ENCODE data around the gene FABP6. TPM values are rescaled to one million over a fixed set of nuclear protein-coding genes. Genes with fewer than 3 reads are reported as not detected.

Gene FABP6
- total and polyA plus RNA-seq, 12 donors = 0.13 to 5.9 (median 1.4) TPM

- H3K36me3 ChIP-seq = peaks cover 0 to 54% (median 0%) of the 10 kb centered on the region in 9 donors
- no peak overlapping the region for H3K4me3 ChIP-seq
- peaks cover 0 to 5% (median 0%) of the 10 kb centered on the region in 9 donors for H3K4me1 ChIP-seq
- intact Hi-C loops (cut with DNase I) = no loop called here
- no peaks in the 10 kb centered on the region for H3K27me3 ChIP-seq
- TF ChIP-seq, protein P1, sequence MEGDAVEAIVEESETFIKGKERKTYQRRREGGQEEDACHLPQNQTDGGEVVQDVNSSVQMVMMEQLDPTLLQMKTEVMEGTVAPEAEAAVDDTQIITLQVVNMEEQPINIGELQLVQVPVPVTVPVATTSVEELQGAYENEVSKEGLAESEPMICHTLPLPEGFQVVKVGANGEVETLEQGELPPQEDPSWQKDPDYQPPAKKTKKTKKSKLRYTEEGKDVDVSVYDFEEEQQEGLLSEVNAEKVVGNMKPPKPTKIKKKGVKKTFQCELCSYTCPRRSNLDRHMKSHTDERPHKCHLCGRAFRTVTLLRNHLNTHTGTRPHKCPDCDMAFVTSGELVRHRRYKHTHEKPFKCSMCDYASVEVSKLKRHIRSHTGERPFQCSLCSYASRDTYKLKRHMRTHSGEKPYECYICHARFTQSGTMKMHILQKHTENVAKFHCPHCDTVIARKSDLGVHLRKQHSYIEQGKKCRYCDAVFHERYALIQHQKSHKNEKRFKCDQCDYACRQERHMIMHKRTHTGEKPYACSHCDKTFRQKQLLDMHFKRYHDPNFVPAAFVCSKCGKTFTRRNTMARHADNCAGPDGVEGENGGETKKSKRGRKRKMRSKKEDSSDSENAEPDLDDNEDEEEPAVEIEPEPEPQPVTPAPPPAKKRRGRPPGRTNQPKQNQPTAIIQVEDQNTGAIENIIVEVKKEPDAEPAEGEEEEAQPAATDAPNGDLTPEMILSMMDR (IDR thresholded peaks at IDR 0.05) = no peak
- ATAC-seq (no peak), DNase-seq (no peak)
- H3K9me3 ChIP-seq = no peaks in the 10 kb centered on the region
- H3K27ac ChIP-seq = no peak overlapping the region
- WGBS, 2 donors = 64 to 70% methylated on average over 7 of the region's 7 CpGs
These were observed 49.0 kb downstream of the FABP6 start for GRCh38 chr5:160278343-160278742.

GRCh38 chr5:160280384-160281095, 51.2 kb downstream of the FABP6 start:
- H3K27ac ChIP-seq = no peak overlapping the region
- DNase-seq (no peak), ATAC-seq (no peak)
- no peaks in the 10 kb centered on the region for H3K27me3 ChIP-seq
- peaks cover 0 to 49% (median 0%) of the 10 kb centered on the region in 9 donors for H3K36me3 ChIP-seq
- H3K4me3 ChIP-seq = no peak overlapping the region
- no peaks in the 10 kb centered on the region for H3K9me3 ChIP-seq
- 94 to 95% methylated on average over 24 to 26 of the region's 26 CpGs for WGBS, 2 donors
- peaks cover 0 to 4% (median 0%) of the 10 kb centered on the region in 9 donors for H3K4me1 ChIP-seq
- TF ChIP-seq, protein P1 (IDR thresholded peaks at IDR 0.05) = no peak
- intact Hi-C loops (cut with DNase I) = no loop called here

DNA sequence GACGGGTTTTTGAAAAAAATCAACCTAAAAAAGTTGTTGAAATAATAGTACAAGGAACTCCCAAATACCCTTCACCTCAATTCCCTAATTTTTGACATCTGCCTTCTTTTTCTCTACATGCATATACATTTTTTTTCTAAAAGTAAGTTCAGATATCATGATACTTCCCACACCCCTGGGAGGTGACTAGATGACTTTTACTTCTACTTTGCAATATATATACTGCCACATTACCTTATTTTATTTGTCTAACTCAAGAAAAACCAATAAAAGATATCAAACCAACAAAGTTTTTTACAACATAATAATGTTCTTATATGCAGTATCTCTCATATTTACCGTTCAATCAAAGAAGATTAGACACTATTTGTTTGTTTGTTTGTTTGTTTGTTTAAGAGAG, 52.0 kb downstream of the FABP6 start:
- WGBS, 2 donors = 93 to 94% methylated on average over 2 of the region's 2 CpGs
- peaks cover 0 to 42% (median 0%) of the 10 kb centered on the region in 9 donors for H3K36me3 ChIP-seq
- ATAC-seq (no peak), DNase-seq (no peak)
- no peaks in the 10 kb centered on the region for H3K9me3 ChIP-seq
- H3K27ac ChIP-seq = no peak overlapping the region
- intact Hi-C loops (cut with DNase I) = no loop called here
- TF ChIP-seq, protein P1 (IDR thresholded peaks at IDR 0.05) = no peak
- H3K4me3 ChIP-seq = no peak overlapping the region
- peaks cover 0 to 10% (median 1%) of the 10 kb centered on the region in 9 donors for H3K4me1 ChIP-seq
- no peaks in the 10 kb centered on the region for H3K27me3 ChIP-seq

DNA sequence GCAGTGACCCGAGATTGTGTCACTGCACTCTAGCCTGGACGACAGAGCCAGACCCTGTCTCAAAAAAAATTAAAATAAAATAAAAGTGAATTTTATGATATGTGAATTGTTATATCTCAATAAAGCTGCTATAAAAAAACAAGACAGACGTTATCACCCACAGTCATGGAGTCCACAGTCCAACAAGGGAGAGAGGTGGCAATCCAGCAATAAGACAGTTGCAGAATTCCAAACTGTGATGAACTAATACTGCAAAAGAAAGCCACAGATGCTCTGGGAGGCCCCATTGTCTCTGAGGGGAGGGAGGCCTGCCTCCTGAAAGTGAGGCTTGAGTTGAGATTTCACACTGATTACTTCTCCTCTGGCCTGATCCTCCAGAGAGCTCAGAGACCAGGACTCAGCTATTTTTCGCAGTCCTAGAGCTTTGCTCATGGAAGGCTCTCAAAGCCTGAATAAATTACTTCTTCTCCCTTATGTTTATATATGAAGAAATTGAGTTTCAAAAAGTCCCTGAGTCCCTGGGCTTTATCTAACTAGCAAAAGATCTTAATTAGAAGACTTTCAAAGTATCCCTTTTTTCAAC, 55.1 kb downstream of the FABP6 start:
- no peak overlapping the region for H3K4me3 ChIP-seq
- WGBS, 2 donors = 95 to 97% methylated on average over 4 of the region's 4 CpGs
- H3K36me3 ChIP-seq = peaks cover 0 to 13% (median 0%) of the 10 kb centered on the region in 9 donors
- intact Hi-C loops (cut with DNase I) = no loop called here
- no peaks in the 10 kb centered on the region for H3K27me3 ChIP-seq
- no peak overlapping the region for H3K27ac ChIP-seq
- peaks cover 5 to 40% (median 28%) of the 10 kb centered on the region in 9 donors for H3K4me1 ChIP-seq
- ATAC-seq (no peak), DNase-seq (no peak)
- TF ChIP-seq, protein P1 (IDR thresholded peaks at IDR 0.05) = no peak
- H3K9me3 ChIP-seq = no peaks in the 10 kb centered on the region
